Measurements from ENCODE around the gene CEP43.
A peak's percentile ranks its signal among the peaks of the same experiment; 100 is the strongest.

CEP43 gene

DNA sequence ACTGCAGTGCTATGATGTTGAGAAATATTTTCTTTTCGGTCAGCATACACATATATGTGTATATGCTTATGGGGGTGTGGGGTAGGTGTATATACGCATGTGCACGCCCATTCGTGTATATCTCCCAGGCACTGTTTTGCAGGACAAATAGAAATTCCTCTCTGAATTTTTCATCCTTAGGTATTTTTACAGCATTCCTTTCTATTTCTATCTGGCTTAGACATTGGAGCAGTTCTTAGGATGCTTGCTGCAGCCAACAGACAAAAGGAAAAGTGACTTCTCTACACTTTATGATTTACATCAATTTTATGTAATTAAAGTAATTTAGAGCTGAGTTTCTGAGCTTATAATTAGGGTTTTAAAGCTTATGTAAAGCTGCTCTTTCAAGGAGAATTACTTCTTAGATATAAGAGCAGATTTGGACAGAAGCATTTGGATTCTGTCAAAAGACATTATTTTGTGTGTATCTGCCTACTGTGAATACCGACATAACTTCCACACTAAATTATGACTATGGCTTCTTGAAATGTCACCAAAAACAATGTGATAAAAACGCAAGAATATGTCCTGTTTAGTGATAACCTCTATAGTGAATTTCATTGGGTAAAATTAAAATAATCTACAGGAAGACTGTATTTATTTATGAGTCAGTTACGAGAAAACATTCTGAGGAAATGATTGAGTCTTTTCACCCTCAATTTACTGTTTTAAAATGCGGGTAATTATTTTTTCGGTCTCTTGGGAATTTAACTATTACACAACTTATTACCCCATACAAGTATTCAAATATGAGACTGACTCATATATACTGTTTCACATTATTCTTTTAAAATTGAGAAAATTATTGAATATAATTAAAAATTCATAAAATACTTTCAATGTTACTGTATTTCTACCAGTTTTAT, 21.3 kb upstream of the CEP43 start:
- TF ChIP-seq, protein P1, sequence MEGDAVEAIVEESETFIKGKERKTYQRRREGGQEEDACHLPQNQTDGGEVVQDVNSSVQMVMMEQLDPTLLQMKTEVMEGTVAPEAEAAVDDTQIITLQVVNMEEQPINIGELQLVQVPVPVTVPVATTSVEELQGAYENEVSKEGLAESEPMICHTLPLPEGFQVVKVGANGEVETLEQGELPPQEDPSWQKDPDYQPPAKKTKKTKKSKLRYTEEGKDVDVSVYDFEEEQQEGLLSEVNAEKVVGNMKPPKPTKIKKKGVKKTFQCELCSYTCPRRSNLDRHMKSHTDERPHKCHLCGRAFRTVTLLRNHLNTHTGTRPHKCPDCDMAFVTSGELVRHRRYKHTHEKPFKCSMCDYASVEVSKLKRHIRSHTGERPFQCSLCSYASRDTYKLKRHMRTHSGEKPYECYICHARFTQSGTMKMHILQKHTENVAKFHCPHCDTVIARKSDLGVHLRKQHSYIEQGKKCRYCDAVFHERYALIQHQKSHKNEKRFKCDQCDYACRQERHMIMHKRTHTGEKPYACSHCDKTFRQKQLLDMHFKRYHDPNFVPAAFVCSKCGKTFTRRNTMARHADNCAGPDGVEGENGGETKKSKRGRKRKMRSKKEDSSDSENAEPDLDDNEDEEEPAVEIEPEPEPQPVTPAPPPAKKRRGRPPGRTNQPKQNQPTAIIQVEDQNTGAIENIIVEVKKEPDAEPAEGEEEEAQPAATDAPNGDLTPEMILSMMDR (IDR thresholded peaks at IDR 0.05; ENCODE audit: extremely low read depth, insufficient read depth, missing control alignments) = no peak
- no peak for DNase-seq (ENCODE audit: low spot score)
- in situ Hi-C loops (cut with MboI; ENCODE audit: low pct_unique_long_range_greater_than_20kb, low sequenced_read_pairs, unreplicated experiment) = no loop called here

DNA sequence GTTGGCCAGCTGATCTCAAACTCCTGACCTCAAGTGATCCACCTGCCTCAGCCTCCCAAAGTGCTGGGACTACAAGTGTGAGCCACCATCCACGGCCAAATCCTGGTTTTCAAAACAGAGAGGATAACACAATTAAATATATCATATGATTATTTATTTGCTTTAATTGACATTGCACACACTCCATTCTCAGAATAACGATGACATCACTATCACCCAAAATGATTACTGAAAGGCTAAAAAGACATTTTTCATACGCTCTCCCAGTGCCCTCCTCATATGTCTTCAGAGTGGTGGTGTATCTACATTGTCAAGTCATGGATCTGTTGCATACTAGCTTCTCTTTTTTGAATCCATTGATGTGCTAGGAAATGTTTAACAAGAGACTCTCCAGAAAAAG, 18.5 kb upstream of the CEP43 start:
- DNase-seq (ENCODE audit: low spot score) = no peak
- TF ChIP-seq, protein P1 (IDR thresholded peaks at IDR 0.05; ENCODE audit: extremely low read depth, insufficient read depth, missing control alignments) = no peak
- in situ Hi-C loops (cut with MboI; ENCODE audit: low pct_unique_long_range_greater_than_20kb, low sequenced_read_pairs, unreplicated experiment) = no loop called here

DNA sequence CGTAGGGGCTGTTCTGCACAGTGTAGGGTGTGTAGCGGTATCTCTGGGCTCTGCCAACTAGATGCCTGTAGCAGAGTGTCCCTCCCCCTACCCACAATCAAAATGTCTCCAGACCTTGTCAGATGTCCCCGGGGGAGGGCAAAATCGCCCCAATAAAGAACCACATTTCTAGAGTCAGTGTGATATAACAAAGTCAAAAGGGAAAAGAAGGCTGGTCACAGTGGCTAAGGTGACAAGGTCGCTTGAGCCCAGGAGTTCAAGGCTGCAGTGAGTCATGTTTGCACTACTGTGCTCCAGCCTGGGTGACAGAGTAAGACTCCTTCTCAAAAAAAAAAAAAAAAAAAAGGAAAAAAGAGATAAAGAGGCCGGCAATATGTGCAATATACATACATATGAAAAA, 11.7 kb upstream of the CEP43 start:
- in situ Hi-C loops (cut with MboI; ENCODE audit: low pct_unique_long_range_greater_than_20kb, low sequenced_read_pairs, unreplicated experiment) = no loop called here
- no peak for DNase-seq (ENCODE audit: low spot score)
- TF ChIP-seq, protein P1 (IDR thresholded peaks at IDR 0.05; ENCODE audit: extremely low read depth, insufficient read depth, missing control alignments) = no peak

DNA sequence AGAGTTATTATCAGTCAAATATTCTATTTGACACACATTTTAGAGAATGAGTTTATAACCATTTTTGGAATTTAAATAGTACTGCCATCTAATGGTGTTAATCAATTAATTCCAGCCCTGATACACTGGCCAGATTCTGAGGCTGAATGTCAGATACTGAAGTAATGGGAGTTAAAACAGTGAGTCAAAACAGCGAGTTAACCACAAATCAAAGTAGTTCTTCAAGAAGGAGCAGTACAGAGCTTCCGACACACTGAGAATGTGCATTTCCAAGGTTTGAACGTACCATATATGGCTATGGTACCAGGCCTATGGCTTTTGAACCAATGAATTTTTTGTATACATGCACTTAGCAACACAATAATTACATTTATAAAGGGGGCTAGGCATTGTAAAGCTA, 11.3 kb upstream of the CEP43 start:
- TF ChIP-seq, protein P1 (IDR thresholded peaks at IDR 0.05; ENCODE audit: extremely low read depth, insufficient read depth, missing control alignments) = no peak
- in situ Hi-C loops (cut with MboI; ENCODE audit: low pct_unique_long_range_greater_than_20kb, low sequenced_read_pairs, unreplicated experiment) = no loop called here
- no peak for DNase-seq (ENCODE audit: low spot score)

DNA sequence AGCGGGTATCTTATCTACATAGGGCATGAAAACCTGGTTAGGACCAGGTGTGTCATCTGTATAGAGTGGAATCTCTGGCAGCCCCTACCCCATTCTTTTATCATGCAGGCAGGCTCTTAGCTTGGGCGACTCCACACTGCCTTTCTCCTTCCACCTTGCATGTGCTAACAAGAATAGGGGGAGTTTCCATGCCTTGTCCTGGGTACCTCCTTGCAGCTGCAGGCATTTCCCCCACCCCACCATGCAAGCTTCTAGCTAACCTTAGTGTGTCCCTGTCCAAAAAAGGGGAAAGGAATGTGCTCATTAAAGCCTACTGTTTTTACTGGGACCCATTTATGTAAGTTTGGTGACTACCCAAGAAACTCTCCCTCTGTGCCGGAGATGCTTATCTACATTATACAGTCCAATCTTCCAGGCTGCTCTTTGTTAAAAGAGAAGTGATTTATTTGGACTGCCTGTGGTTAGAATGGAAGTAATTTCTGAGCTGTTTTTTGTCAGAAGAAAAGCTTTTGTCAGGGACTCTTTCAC, 10.5 kb upstream of the CEP43 start:
- no peak for DNase-seq (ENCODE audit: low spot score)
- TF ChIP-seq, protein P1 (IDR thresholded peaks at IDR 0.05; ENCODE audit: extremely low read depth, insufficient read depth, missing control alignments) = no peak
- in situ Hi-C loops (cut with MboI; ENCODE audit: low pct_unique_long_range_greater_than_20kb, low sequenced_read_pairs, unreplicated experiment) = no loop called here

DNA sequence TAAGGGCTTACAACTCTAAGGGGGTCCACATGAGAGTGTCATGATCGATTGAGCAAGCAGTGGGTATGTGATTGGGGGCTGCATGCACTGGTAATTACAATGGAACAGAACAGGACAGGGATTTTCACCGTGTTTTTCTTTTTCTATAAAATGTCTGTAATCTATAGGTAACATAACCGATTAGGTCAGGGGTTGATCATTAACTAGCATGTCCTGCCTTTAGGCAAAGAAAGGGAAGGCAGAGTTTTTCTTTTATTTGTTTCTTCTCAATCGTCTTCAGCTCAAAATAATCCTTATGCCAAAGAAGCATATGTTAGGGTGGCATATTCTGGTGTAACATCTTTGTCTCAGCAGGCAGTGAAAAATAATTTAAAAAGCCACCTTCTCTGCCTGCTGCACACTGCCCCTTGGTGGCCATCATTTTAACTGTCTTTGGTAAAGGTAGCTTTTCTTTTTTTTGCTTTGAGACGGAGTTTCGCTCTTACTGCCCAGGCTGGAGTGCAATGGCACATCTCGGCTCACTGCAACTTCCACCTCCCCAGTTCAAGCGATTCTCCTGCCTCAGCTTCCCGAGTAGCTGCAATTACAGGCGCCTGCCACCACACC, 9.7 kb upstream of the CEP43 start:
- DNase-seq (ENCODE audit: low spot score) = peak; percentile 46
- in situ Hi-C loops (cut with MboI; ENCODE audit: low pct_unique_long_range_greater_than_20kb, low sequenced_read_pairs, unreplicated experiment) = loop anchor here (10.0 kb wide), 1 partner anchor 145 kb away; no protein-coding TSS in a partner anchor
- TF ChIP-seq, protein P1 (IDR thresholded peaks at IDR 0.05; ENCODE audit: extremely low read depth, insufficient read depth, missing control alignments) = peak; percentile 74
